Measurements from ENCODE around the gene INVS. TPM values are rescaled to one million over a fixed set of nuclear protein-coding genes. Genes with fewer than 3 reads are reported as not detected.

Gene INVS
- total RNA-seq, 1 donor from 2014 or later = 27.6 TPM

DNA sequence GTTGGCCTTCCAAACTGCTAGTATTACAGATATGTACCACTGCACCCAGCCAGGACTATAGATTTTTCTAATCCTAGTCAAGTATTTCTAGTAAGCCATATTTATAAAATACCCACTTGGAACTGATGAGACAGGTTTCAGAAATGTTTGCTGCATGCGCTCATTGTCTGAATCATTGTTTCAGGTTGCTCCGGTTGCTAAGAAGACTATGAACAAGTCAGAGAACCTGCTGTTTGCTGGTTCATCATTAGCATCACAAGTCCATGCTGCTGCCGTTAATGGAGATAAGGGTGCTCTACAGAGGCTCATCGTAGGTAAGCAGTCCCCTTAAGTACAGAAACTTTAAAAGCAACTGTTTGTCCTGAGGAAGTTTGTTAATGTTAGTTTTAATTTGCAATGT lies 5.3 kb downstream of the INVS start:
- no peak overlapping the region for H3K27ac Mint-ChIP-seq
- H3K4me1 Mint-ChIP-seq = peaks cover 3% of the 10 kb centered on the region
- no peak for DNase-seq (ENCODE audit: low spot score in 2 of 2, unreplicated experiment in 2 of 2)
- TF ChIP-seq, protein P1, sequence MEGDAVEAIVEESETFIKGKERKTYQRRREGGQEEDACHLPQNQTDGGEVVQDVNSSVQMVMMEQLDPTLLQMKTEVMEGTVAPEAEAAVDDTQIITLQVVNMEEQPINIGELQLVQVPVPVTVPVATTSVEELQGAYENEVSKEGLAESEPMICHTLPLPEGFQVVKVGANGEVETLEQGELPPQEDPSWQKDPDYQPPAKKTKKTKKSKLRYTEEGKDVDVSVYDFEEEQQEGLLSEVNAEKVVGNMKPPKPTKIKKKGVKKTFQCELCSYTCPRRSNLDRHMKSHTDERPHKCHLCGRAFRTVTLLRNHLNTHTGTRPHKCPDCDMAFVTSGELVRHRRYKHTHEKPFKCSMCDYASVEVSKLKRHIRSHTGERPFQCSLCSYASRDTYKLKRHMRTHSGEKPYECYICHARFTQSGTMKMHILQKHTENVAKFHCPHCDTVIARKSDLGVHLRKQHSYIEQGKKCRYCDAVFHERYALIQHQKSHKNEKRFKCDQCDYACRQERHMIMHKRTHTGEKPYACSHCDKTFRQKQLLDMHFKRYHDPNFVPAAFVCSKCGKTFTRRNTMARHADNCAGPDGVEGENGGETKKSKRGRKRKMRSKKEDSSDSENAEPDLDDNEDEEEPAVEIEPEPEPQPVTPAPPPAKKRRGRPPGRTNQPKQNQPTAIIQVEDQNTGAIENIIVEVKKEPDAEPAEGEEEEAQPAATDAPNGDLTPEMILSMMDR (IDR thresholded peaks at IDR 0.05; ENCODE audit: unreplicated experiment) = no peak
- H3K27me3 Mint-ChIP-seq (ENCODE audit: low read depth) = no peaks in the 10 kb centered on the region
- peaks cover 4% of the 10 kb centered on the region for H3K36me3 Mint-ChIP-seq
- no peak overlapping the region for H3K4me3 Mint-ChIP-seq
- no peaks in the 10 kb centered on the region for H3K9me3 Mint-ChIP-seq

DNA sequence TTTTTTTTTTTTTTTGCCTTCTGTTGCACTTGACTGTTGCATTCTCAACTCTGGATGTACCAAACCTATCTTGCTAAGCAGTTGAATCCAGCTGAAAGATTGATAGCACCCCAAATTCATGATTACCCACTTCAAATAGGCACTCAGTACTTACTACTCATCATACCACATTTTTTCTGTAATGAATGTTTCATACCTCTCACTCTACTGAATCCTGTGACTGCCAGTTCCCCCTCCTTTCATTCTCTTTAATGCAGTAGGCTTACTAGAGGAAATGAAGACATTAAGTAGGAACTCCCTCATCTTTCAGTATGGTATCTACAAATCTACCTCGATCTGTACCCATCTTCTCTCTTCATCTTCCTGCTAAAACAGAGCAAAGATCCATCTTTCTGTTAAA lies 6.8 kb downstream of the INVS start:
- Mint-ChIP-seq H3K4me3 (no peak overlapping the region), H3K9me3 (no peaks in the 10 kb centered on the region), H3K27ac (no peak overlapping the region), H3K27me3 (ENCODE audit: low read depth) (no peaks in the 10 kb centered on the region), H3K36me3 (peaks cover 4% of the 10 kb centered on the region), H3K4me1 (no peaks in the 10 kb centered on the region)
- DNase-seq (ENCODE audit: low spot score in 2 of 2, unreplicated experiment in 2 of 2) = no peak
- TF ChIP-seq, protein P1 (IDR thresholded peaks at IDR 0.05; ENCODE audit: unreplicated experiment) = no peak

DNA sequence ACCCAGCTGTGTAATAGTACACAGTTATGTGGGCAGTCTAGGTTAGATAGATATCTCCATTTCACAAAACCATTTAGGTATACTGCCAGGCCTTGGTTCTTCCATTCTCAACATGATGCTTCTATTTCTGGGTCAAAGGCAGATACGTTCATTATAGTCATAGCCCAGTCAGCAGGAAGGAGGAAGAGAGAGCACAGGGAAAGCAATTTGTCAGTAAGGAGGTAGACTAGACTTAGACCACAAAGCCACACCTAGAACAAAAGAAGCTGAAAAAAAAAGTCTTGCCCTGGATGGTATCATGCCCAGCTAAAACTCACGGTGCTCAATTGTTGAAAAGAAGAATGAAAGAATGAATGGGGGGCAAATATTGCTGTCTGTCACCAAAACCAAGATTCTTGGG lies 7.6 kb downstream of the INVS start:
- Mint-ChIP-seq H3K4me1 (no peaks in the 10 kb centered on the region), H3K27me3 (ENCODE audit: low read depth) (no peaks in the 10 kb centered on the region), H3K36me3 (peaks cover 2% of the 10 kb centered on the region), H3K4me3 (no peak overlapping the region), H3K27ac (no peak overlapping the region), H3K9me3 (no peaks in the 10 kb centered on the region)
- DNase-seq (ENCODE audit: low spot score in 2 of 2, unreplicated experiment in 2 of 2) = no peak
- TF ChIP-seq, protein P1 (IDR thresholded peaks at IDR 0.05; ENCODE audit: unreplicated experiment) = no peak

DNA sequence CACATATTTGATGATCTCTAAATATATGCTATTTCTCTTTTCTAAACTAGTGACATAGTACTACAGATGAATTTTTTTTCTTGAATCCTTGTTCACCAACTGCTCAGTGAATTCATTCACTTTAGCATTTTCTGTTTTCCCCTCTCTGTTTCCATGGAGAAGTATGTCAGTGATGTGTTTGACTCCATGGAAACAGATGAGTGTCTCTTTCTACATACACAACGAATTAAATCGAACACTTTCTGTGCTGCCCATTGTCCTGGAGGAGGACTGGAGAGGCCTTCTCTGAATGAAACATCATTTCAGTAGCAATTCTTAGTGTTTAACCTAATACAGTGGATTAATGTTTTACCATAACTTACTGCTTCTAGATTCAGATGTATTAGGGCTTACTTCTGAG lies 9.5 kb downstream of the INVS start:
- Mint-ChIP-seq H3K4me3 (no peak overlapping the region), H3K9me3 (no peaks in the 10 kb centered on the region), H3K36me3 (peaks cover 5% of the 10 kb centered on the region), H3K27me3 (ENCODE audit: low read depth) (no peaks in the 10 kb centered on the region), H3K4me1 (no peaks in the 10 kb centered on the region), H3K27ac (no peak overlapping the region)
- no peak for DNase-seq (ENCODE audit: low spot score in 2 of 2, unreplicated experiment in 2 of 2)
- TF ChIP-seq, protein P1 (IDR thresholded peaks at IDR 0.05; ENCODE audit: unreplicated experiment) = no peak

DNA sequence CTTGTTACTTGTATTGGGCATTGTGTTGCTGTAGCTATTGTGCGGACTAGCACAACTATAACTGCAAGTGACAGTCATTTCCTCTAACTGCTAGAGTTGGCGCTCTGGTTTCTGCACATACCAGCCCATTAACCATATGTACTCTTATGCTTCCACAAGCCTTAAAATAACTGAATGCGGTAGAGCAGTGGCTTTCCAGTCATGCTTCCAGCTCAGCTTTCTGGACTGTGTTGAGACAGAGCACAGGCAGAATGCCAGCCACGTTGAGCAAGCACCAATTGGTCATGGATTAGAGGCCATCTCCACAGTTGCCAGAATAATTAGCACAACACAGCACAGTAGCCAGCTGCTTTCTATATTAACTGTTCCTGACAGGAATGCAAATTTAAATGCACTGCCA lies 12.2 kb downstream of the INVS start:
- DNase-seq (ENCODE audit: low spot score in 2 of 2, unreplicated experiment in 2 of 2) = no peak
- TF ChIP-seq, protein P1 (IDR thresholded peaks at IDR 0.05; ENCODE audit: unreplicated experiment) = no peak
- Mint-ChIP-seq H3K36me3 (peaks cover 10% of the 10 kb centered on the region), H3K27me3 (ENCODE audit: low read depth) (no peaks in the 10 kb centered on the region), H3K9me3 (no peaks in the 10 kb centered on the region), H3K27ac (no peak overlapping the region), H3K4me1 (no peaks in the 10 kb centered on the region), H3K4me3 (no peak overlapping the region)

DNA sequence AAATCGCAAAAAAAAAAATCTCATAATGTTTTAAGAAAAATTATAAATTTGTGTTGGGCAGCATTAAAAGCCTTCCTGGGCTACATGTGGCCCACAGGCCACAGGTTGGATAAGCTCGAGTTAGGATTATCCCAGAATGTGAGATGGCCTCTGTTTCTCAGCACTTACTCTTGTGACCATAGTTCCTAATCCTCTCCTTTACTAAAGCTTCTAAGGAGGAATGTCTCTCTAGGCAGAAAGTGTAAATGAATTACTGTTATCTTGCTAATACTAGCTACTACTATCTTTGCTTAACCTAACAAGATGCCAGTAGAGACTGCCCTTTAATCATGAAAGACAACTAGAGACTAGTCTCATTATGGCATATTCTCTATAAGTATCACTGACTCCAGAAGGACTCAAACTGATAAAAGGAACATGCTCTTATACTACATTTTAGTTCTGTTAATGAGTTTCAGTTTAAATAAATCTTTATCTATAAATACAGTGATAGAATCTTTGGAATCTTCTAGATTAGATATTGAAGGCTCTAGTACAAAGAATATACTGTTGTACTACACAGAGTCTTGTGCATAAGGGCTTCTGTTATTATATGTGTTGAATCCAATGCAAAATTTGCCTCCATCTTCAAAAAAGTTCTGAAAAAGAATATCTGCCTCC lies 13.8 kb downstream of the INVS start:
- no peak overlapping the region for H3K4me3 Mint-ChIP-seq
- H3K36me3 Mint-ChIP-seq = peaks cover 10% of the 10 kb centered on the region
- no peak overlapping the region for H3K27ac Mint-ChIP-seq
- H3K27me3 Mint-ChIP-seq (ENCODE audit: low read depth) = no peaks in the 10 kb centered on the region
- H3K4me1 Mint-ChIP-seq = no peaks in the 10 kb centered on the region
- DNase-seq (ENCODE audit: low spot score in 2 of 2, unreplicated experiment in 2 of 2) = no peak
- no peaks in the 10 kb centered on the region for H3K9me3 Mint-ChIP-seq
- TF ChIP-seq, protein P1 (IDR thresholded peaks at IDR 0.05; ENCODE audit: unreplicated experiment) = no peak

All from mesothelial cell of epicardium (in vitro differentiated cells).